HCT116 (cell line): ENCODE data around the gene FAM120A. TPM values are rescaled to one million over a fixed set of nuclear protein-coding genes. Genes with fewer than 3 reads are reported as not detected.

Experiments
- ATAC-seq: fragments of 200-7000 bp; cut with Tn5 transposase; 2 replicates; pipeline ENCODE4 v1.9.1; 2020; ENCODE audit warnings: mild to moderate bottlenecking, moderate library complexity
- BruUV-seq: library from RNA; stranded (reverse); fragments of 400-500 nt; replicated peaks from 2 replicates; lab custom pipeline; 2021; lab: Mats Ljungman, UMichigan
- CTCF ChIA-PET: fragments of 300-600 bp; sonication (Branson Sonifier 250); formaldehyde crosslinking; loops from one replicate; lab custom pipeline; 2021; ENCODE audit warnings: antibody characterized with exemption; lab: Charles Lee
- POLR2A ChIA-PET: fragments of 300-600, 350-600 bp; sonication (Branson Sonifier 250); formaldehyde crosslinking; loops from one replicate; lab custom pipeline; 2021; ENCODE audit warnings: antibody characterized with exemption; lab: Charles Lee
- RAD21 ChIA-PET, 2 experiments: fragments of 300-600 bp; sonication (Branson Sonifier 250); formaldehyde crosslinking; loops; one replicate each; lab custom pipeline; 2023; ENCODE audit warnings: low total read pairs in 2 of 2; ENCODE audit not compliant: uncharacterized antibody in 2 of 2, unreplicated experiment in 2 of 2, low non-redundant PET in 1 of 2; lab: Charles Lee
- DNase-seq: peaks from one replicate; pipeline ENCODE4 v3.0.0-alpha.2; 2010; ENCODE audit warnings: low read depth, low spot score
- H2AFZ ChIP-seq: fragments of 200-600 bp; shearing (Covaris generic), sonication (generic); 2 replicates; pipeline ENCODE4 v1.6.1; 2017; ENCODE audit warnings: low read depth, mixed run types, mixed read lengths, antibody characterized with exemption, low read length; ENCODE audit not compliant: poor library complexity, severe bottlenecking
- H3K27ac ChIP-seq: 2 replicates; pipeline ENCODE4 v1.5.1; 2012; ENCODE audit warnings: low read depth, low read length
- H3K27me3 ChIP-seq: fragments of 200-600 bp; sonication (generic); 2 replicates; pipeline ENCODE4 v1.6.1; 2016; ENCODE audit warnings: mixed run types, low read length, mixed read lengths; ENCODE audit not compliant: insufficient read depth
- H3K36me3 ChIP-seq, 2 experiments: fragments of 200-500 bp in 1 of 2; fragments of 200-600 bp in 1 of 2; sonication (Bioruptor generic) in 1 of 2; sonication (generic) in 1 of 2; 2 replicates each; pipeline versions ENCODE4 v1.5.1 to v1.6.1; 2014 to 2016; ENCODE audit warnings: low read length in 2 of 2, inconsistent platforms in 1 of 2, mixed read lengths in 1 of 2, mixed run types in 1 of 2; ENCODE audit not compliant: insufficient read depth in 2 of 2, control insufficient read depth in 1 of 2
- H3K4me1 ChIP-seq, 2 experiments: fragments of 200-600 bp in 1 of 2; sonication (generic) in 1 of 2; 2 replicates each; pipeline versions ENCODE4 v1.5.1 to v1.6.1; 2012 to 2017; ENCODE audit warnings: low read length in 2 of 2, inconsistent platforms in 1 of 2, mild to moderate bottlenecking in 1 of 2, mixed read lengths in 1 of 2, mixed run types in 1 of 2, moderate library complexity in 1 of 2; ENCODE audit not compliant: insufficient read depth in 2 of 2, control insufficient read depth in 1 of 2
- H3K4me2 ChIP-seq: fragments of 200-600 bp; sonication (generic); 2 replicates; pipeline ENCODE4 v1.6.1; 2017; ENCODE audit warnings: mixed run types, low read length, mixed read lengths
- H3K4me3 ChIP-seq, 2 experiments: fragments of 200-600 bp in 1 of 2; sonication (generic) in 1 of 2; replicated peaks in 1 of 2; 2 replicates each; pipeline ENCODE4 v1.5.1; 2011 to 2016; ENCODE audit warnings: low read length in 2 of 2, control low read depth in 1 of 2, low read depth in 1 of 2, mild to moderate bottlenecking in 1 of 2, mixed read lengths in 1 of 2, mixed run types in 1 of 2
- H3K79me2 ChIP-seq: fragments of 200-600 bp; sonication (generic); 2 replicates; pipeline ENCODE4 v1.6.1; 2017; ENCODE audit warnings: mild to moderate bottlenecking, mixed run types, low read length, moderate library complexity, mixed read lengths; ENCODE audit not compliant: insufficient read depth
- H3K9ac ChIP-seq: fragments of 200-600 bp; sonication (generic); 2 replicates; pipeline ENCODE4 v1.6.1; 2016; ENCODE audit warnings: low read length, mixed read lengths
- H3K9me2 ChIP-seq: fragments of 200-600 bp; sonication (generic), shearing (Covaris generic); 2 replicates; pipeline ENCODE4 v1.6.1; 2017; ENCODE audit warnings: mixed run types, mild to moderate bottlenecking, moderate library complexity; ENCODE audit not compliant: insufficient read depth
- H3K9me3 ChIP-seq, 2 experiments: fragments of 200-500 bp in 1 of 2; fragments of 200-600 bp in 1 of 2; sonication (Bioruptor generic) in 1 of 2; sonication (generic) in 1 of 2; 2 replicates each; pipeline ENCODE4 v1.6.1; 2014 to 2017; ENCODE audit warnings: low read length in 2 of 2, mixed read lengths in 2 of 2, inconsistent platforms in 1 of 2, low read depth in 1 of 2, mild to moderate bottlenecking in 1 of 2, mixed run types in 1 of 2, moderate library complexity in 1 of 2; ENCODE audit not compliant: control insufficient read depth in 1 of 2, insufficient read depth in 1 of 2
- H4K20me1 ChIP-seq: fragments of 200-600 bp; sonication (generic), shearing (Covaris generic); 2 replicates; pipeline ENCODE4 v1.6.1; 2017; ENCODE audit warnings: mixed run types, mild to moderate bottlenecking, moderate library complexity; ENCODE audit not compliant: insufficient read depth
- CTCF ChIP-seq, 3 experiments: fragments of 200-600 bp in 1 of 3; sonication (generic) in 1 of 3; IDR thresholded peaks in 2 of 3; conservative IDR thresholded peaks in 1 of 3; 2 replicates each; pipeline ENCODE4 v1.5.1; 2012 to 2017; ENCODE audit warnings: low read depth in 2 of 3, low read length in 2 of 3, antibody characterized with exemption in 1 of 3, borderline replicate concordance in 1 of 3, control low read depth in 1 of 3, mild to moderate bottlenecking in 1 of 3, mixed read lengths in 1 of 3, mixed run types in 1 of 3, moderate library complexity in 1 of 3; ENCODE audit not compliant: insufficient read depth in 1 of 3
- EZH2 ChIP-seq: fragments of 200-600 bp; sonication (generic); IDR thresholded peaks from 2 replicates; pipeline ENCODE4 v1.6.1; 2017; ENCODE audit warnings: antibody characterized with exemption, mixed run types
- JUND ChIP-seq: IDR thresholded peaks from 2 replicates; pipeline ENCODE4 v1.6.1; 2012
- MAX ChIP-seq: IDR thresholded peaks from 2 replicates; pipeline ENCODE4 v1.6.1; 2012
- REST ChIP-seq: IDR thresholded peaks from 2 replicates; pipeline ENCODE4 v1.6.1; 2012; ENCODE audit warnings: low read depth
- SP1 ChIP-seq: IDR thresholded peaks from 2 replicates; pipeline ENCODE4 v1.6.1; 2012; ENCODE audit warnings: low read depth
- SRF ChIP-seq: IDR thresholded peaks from 2 replicates; pipeline ENCODE4 v1.6.1; 2012; ENCODE audit warnings: low read depth
- TCF7L2 ChIP-seq: IDR thresholded peaks from 2 replicates; pipeline ENCODE4 v1.7.0; 2011; ENCODE audit warnings: borderline replicate concordance, inconsistent platforms; ENCODE audit not compliant: insufficient read depth, insufficient read length; ENCODE audit errors: extremely low read depth
- YY1 ChIP-seq: IDR thresholded peaks from 2 replicates; pipeline ENCODE4 v1.6.1; 2011; ENCODE audit warnings: low read length, low read depth, moderate library complexity, mild to moderate bottlenecking; ENCODE audit not compliant: insufficient replicate concordance; ENCODE audit errors: extremely low read depth
- ZBTB33 ChIP-seq: IDR thresholded peaks from 2 replicates; pipeline ENCODE4 v1.6.1; 2011; ENCODE audit warnings: mild to moderate bottlenecking, low read length, moderate library complexity; ENCODE audit not compliant: insufficient replicate concordance; ENCODE audit errors: extremely low read depth
- ZNF274 ChIP-seq: fragments of 200-500 bp; sonication (Bioruptor generic); IDR thresholded peaks from 2 replicates; pipeline ENCODE4 v1.6.1; 2014; ENCODE audit warnings: mild to moderate bottlenecking, low read depth, low read length, inconsistent platforms
- intact Hi-C: fragments of 100-400 bp; cut with micrococcal nuclease; formaldehyde crosslinking; loops from 2 replicates; pipeline ENCODE4 v1.10.0; 2022
- total RNA-seq: library from RNA; stranded (reverse); gene quantifications from one replicate; pipeline ENCODE4 v1.2.1, GENCODE V29; 2021; ENCODE audit not compliant: unreplicated experiment

FAM120A gene
- total RNA-seq, 1 experiment from 2014 or later, result 122 TPM

- ChIA-PET POLR2A (no interaction called here), CTCF (no interaction called here), RAD21 (no interaction called here)
- H3K4me3 ChIP-seq, result no peak overlapping the region
- no peak overlapping the region for H3K9ac ChIP-seq
- no peak for ATAC-seq
- H3K4me1 ChIP-seq, result peaks cover under 1 to 1% of the 10 kb centered on the region in 2 experiments; a peak in 3 of 4 replicates
- H3K36me3 ChIP-seq, result peaks cover 0 to 13% of the 10 kb centered on the region in 2 experiments; a peak in 1 of 4 replicates
- H3K9me3 ChIP-seq, result no peaks in the 10 kb centered on the region
- H3K4me2 ChIP-seq, result no peak overlapping the region
- H3K27me3 ChIP-seq, result no peaks in the 10 kb centered on the region
- TF ChIP-seq CTCF (IDR thresholded peaks at IDR 0.05 in 2 of 3, conservative IDR thresholded peaks at IDR 0.05 in 1 of 3; ENCODE audit: borderline replicate concordance in 1 of 3, insufficient read depth in 1 of 3, low read depth in 2 of 3, low read length in 2 of 3) (no peak), MAX (no peak), ZNF274 (no peak), SRF (no peak), TCF7L2 (no peak), REST (no peak), YY1 (no peak), SP1 (no peak), JUND (no peak), EZH2 (no peak), ZBTB33 (no peak)
- BruUV-seq, result no TSS peak
- no peak overlapping the region for H3K27ac ChIP-seq
- H3K79me2 ChIP-seq, result peaks cover 100% of the 10 kb centered on the region
- no peak overlapping the region for H2AFZ ChIP-seq
- DNase-seq, result no peak
- intact Hi-C loops, result loop anchor here (10.0 kb wide), 1 partner anchor 295 kb away; no protein-coding TSS in a partner anchor
- H4K20me1 ChIP-seq, result peaks cover 31% of the 10 kb centered on the region; the same call in 1 of the 2 replicates
- H3K9me2 ChIP-seq, result no peaks in the 10 kb centered on the region
Observed at GRCh38 chr9:93459432-93459847, 8.0 kb downstream of the FAM120A start.
